Fibroblast of upper back skin (primary cell): ENCODE data around the gene MBD1.
"Not testable (repeated sequence)": the region's sequence is repeated elsewhere in the genome, so short reads cannot be mapped to it uniquely, and the experiment has no call there.

Source experiments
- DNase-seq: peaks from one replicate; pipeline ENCODE4 v3.0.0-alpha.2; 2013

MBD1 gene, protein sequence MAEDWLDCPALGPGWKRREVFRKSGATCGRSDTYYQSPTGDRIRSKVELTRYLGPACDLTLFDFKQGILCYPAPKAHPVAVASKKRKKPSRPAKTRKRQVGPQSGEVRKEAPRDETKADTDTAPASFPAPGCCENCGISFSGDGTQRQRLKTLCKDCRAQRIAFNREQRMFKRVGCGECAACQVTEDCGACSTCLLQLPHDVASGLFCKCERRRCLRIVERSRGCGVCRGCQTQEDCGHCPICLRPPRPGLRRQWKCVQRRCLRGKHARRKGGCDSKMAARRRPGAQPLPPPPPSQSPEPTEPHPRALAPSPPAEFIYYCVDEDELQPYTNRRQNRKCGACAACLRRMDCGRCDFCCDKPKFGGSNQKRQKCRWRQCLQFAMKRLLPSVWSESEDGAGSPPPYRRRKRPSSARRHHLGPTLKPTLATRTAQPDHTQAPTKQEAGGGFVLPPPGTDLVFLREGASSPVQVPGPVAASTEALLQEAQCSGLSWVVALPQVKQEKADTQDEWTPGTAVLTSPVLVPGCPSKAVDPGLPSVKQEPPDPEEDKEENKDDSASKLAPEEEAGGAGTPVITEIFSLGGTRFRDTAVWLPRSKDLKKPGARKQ

GRCh38 chr18:50281295-50281971, at the start of gene MBD1:
MBD1 (minus strand) TSS chr18:50281523; CDS start chr18:50279992, 1,531 bp downstream.
- DNase-seq: peak; percentile 99

DNA sequence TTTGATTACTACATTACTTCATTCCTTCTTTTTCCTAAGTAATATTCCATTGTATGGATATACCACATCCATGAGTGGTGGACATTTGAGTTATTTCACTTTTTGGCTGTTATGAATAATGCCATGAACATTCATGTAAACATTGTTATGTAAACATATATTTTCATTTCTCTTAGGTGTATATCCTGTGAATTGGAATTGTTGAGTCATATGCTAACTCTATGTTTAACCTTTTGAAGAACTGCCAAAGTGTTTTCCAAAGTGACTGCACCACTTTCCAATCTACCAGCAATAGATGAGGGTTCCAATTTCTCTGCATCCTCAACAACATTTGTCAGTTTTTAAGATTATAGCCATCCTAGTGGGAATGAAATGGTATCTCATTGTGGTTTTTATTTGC, 48.9 kb upstream of the MBD1 start:
- DNase-seq: no peak

DNA sequence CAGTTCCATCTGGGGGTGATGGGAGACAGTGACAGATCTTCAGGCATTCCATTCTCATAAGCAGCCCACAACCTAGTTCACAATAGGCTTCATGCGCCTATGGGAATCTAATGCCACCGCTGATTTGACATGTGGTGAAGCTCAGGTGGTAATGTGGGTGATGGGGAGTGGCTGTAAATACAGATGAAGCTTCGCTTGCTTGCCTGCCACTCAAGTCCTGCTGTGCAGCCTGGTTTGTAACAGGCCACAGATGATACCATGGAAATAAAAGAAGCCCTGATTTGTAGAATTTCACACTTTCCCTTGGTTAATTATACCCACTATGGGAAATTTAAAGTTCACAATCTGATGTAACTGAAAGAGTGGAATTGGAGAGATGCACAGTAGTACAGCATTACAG, 46.7 kb upstream of the MBD1 start:
- no peak for DNase-seq

DNA sequence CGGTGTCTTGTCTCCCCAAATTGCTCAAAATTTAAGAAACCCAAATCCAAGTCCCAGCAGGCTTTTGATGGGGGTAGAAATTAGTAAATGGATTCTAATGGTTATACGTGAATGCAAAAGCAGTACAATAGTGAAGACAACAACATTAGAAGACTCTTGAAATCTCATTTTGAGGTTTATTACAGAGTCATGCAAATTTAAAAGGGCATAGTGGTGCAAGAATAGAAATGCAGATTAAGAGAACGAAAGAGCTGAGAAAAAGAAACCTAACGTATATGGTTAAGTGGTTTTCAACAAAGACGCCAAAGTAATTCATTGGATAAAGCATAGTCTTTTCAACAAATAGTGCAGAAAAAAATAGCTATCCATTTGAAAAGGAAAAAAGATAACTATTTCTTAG, 39.4 kb upstream of the MBD1 start:
- no peak for DNase-seq

GRCh38 chr18:50315100-50315871, 34.0 kb upstream of the MBD1 start:
- no peak for DNase-seq

GRCh38 chr18:50313873-50314460, 32.6 kb upstream of the MBD1 start:
- no peak for DNase-seq

DNA sequence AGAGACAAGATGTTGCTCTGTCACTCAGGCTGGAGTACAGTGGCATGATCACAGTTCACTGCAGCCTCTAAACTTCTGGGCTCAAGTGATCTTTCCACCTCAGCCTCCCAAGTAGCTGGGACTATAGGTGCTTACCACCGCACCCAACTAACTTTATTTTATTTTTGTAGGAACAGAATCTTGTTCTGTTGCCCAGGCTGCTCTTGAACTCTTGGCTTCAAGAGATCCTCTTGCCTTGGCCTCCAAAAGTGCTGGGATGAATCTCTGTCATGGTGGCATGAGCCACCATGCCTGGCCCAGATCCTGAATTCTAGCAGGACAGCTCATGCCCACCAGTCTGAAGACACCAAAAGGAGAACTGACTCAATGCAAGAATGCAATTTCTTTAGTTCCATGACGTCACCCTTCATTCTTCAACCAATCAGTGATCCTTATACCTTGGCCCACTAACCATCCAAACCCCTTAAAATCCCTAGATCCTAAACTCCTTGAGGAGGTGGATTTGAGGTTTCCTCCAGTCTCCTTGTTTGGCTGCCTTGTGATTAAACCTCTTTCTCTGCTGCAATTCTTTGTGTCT, 31.8 kb upstream of the MBD1 start:
- DNase-seq: no peak

GRCh38 chr18:50312296-50313030, 31.1 kb upstream of the MBD1 start:
- DNase-seq: no peak

GRCh38 chr18:50311650-50312049, 30.3 kb upstream of the MBD1 start:
- no peak for DNase-seq

DNA sequence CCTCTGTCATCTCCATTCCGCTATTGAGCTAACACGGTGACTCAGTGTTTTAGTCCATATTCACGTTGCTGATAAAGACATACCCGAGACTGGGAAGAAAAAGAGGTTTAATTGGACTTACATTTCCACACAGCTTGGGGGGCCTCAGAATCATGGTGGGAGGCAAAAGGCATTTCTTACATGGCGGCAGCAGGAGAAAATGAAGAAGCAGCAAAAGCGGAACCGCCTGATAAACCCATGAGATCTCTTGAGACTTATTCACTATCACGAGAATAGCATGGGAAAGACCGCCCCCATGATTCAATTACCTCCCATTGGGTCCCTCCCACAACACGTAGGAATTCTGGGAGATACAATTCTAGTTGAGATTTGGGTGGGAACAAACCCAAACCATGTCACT, 28.8 kb upstream of the MBD1 start:
- DNase-seq: no peak

DNA sequence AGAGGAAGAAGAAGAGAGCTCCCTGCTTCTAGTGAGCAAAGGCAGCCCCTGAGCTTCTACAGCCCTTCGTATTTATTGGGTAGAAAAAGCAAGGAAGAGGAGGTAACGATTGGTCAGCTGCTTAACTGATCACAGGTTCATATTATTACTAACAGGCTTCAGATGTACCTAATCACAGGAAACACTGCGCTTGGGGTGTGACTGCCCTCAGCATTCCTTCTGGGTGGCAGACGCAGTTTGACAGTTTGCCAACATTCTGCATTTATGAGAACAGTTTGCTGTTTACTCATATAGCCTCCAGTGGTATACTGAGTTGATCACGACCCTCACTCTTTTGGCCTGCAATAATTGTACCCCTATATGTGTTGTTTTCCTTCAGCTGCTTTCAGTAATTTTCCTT, 27.5 kb upstream of the MBD1 start:
- DNase-seq: not testable (repeated sequence)

GRCh38 chr18:50307738-50308470, 26.6 kb upstream of the MBD1 start:
- DNase-seq: peak; percentile 92

DNA sequence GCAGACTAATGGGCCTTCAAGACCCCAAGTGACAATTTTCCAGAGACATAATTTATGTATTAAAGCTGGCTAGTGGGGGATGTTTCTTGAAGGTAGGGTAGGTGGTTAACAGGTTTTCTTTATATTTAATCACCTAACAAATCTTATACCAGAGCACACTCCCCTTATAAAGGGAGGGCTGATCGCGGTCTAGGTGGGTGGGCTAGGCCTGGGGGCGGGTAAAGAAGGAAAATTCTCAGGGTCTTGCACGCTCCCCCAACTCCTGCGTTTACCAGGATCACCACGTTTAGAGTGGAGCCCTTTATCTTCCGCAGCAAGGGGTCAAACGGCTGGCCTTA, 26.0 kb upstream of the MBD1 start:
- DNase-seq: no peak

- DNase-seq: peak; percentile 81
These were observed 25.6 kb upstream of the MBD1 start for GRCh38 chr18:50306944-50307343.

GRCh38 chr18:50301074-50301473, 19.8 kb upstream of the MBD1 start:
- DNase-seq: no peak

DNA sequence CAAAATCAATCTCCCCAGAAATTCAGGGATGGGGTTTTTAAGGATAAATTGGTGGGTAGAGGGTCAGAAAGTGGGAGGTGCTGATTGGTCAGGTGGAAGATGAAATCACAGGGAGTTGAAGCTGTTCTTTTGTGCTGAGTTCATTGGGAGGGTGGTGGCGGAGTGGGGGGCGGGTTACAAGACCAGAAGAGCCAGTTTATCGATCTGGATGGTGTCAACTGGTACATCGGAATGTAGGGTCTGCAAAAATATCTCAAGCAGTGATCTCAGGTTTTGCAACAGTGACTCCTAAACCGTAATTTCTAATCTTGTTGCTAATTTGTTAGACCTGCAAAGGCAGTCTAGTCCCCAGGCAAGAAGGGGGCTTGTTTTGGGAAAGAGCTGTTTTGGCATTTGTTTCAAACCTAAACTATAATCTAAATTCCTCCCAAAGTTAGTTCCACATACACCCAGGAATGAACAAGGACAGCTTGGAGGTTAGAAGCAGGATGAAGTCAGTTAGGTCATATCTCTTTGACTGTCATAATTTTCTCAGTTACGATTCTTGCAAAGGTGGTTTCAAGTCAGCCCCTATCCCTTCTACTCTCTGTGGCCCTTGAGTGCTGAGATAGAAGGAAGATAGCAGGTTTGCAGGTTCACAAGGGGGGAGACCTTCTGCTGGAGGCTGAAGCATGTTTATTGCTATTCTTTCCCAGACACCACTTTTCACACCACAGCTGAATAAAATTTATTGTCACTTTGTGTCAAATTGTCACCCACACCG, 18.5 kb upstream of the MBD1 start:
- no peak for DNase-seq

- DNase-seq: no peak
These were observed 17.3 kb upstream of the MBD1 start for GRCh38 chr18:50298443-50299284.

DNA sequence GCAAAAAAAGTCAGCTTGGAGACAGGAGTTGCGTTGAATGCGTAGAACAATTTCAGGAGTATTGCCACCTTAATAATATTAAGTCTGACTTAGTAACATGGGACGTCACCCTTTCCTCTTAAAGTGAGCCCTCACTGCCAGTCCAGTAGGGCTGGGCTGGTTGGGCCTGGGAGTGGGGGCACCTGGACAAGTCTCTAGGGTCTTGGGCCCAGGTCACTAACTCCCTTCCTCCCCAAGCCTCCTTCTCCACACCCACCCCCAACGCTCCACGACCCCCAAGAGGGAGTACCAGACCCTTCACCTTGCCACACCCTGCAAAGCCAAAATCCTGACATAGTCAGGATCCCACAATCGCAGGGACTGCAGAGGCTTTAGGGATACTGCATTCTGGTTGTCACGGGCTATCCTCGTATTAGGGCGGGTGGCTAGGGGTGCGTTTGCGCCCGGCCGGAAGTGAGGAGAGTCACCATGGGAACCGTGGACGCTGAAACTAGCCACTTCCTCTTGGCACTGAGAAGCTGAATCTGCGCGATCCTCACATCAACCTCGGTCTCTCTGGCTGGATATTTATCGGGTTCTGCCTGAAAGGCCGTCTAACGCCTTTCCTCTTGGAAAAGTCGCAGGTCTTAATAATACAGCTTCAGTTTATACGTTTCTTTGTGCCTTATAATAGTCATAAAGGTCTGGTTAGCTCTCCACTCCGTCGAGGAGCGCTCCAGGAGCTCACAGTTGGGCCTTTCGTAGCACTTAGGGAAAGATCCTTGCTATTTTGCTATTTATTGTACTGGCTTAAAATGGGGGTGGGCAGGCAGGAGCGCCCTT, 16.5 kb upstream of the MBD1 start:
- DNase-seq: peak; percentile 76
